SK-N-MC (cell line): ENCODE data around the gene TMEM214.

Source experiments
- DNase-seq: peaks from one replicate; pipeline ENCODE4 v3.0.0-alpha.2; 2011; ENCODE audit warnings: low read depth, low spot score
- H3K27ac ChIP-seq: fragments of 200-600 bp; sonication (generic); 2 replicates; pipeline ENCODE4 v1.5.1; 2016; ENCODE audit warnings: mixed run types
- H3K36me3 ChIP-seq: fragments of 200-600 bp; sonication (generic); 2 replicates; pipeline ENCODE4 v1.6.1; 2017; ENCODE audit warnings: antibody characterized with exemption, low read length, mixed read lengths; ENCODE audit not compliant: insufficient read depth
- H3K4me3 ChIP-seq: fragments of 200-600 bp; sonication (generic); 2 replicates; pipeline ENCODE4 v1.5.1; 2016
- H3K9ac ChIP-seq: fragments of 200-600 bp; sonication (generic); 2 replicates; pipeline ENCODE4 v1.8.0; 2017; ENCODE audit warnings: mixed run types, mixed read lengths; ENCODE audit not compliant: insufficient read length
- H3K9me3 ChIP-seq: fragments of 200-600 bp; sonication (generic); 2 replicates; pipeline ENCODE4 v1.6.1; 2017; ENCODE audit warnings: low read depth, mild to moderate bottlenecking, antibody characterized with exemption, low read length, moderate library complexity, mixed read lengths
- EZH2 ChIP-seq: fragments of 200-600 bp; sonication (generic); IDR thresholded peaks from one replicate; pipeline ENCODE4 v1.6.1; 2017; ENCODE audit warnings: antibody characterized with exemption
- FOXP2 ChIP-seq: optimal IDR thresholded peaks from 2 replicates; pipeline ENCODE3; 2011; ENCODE audit warnings: mild to moderate bottlenecking, moderate library complexity; ENCODE audit not compliant: insufficient read depth; ENCODE audit errors: extremely low read length, control extremely low read depth
- POLR2AphosphoS5 ChIP-seq: IDR thresholded peaks from 2 replicates; pipeline ENCODE4 v1.6.1; 2012; ENCODE audit warnings: mild to moderate bottlenecking, low read depth, low read length, borderline replicate concordance

The TMEM214 gene

DNA sequence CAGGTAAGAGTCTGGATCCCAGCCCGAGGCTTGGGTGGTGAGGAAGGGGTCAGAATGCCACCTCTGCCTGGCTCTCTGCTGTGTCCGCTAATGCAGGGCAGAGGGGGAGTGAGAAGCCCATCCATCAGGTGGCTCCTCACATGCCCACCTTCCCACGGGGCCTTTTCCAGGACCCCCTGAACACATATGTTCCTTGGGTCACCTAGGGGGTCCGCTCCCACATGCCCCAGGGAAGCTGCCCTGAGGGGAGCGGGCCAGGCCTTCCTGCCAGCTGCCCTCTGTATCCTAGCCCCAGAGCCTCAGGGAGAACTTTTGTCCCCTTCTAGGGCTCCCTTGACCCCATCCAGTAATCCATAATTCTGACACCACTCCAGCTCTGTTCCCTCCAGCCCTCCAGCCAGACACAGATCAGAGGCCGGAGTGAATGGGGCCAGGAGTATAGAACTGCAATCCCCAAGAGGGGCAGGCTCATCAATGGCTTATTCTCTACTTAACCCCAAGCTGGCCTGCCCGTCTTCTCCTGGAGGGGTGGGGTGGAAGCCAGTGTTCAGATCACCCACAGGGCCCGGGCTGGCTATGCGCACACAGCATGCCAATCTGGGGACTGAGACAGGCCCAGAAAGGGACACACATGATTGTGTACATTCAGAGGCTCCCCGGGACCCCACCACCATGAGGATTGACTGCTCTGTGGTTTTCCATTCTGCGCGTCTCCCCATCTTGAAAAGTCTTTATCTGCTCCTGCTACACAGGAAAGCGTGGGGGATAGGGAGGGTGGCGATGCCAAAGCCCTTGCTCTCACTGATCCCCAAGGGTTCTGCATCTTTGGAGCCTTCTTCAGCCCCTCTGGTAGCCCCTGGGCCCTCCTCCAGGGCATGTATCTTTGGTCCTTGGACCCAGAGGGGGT is 46.7 kb downstream of the TMEM214 start:
- TF ChIP-seq FOXP2 (no peak), EZH2 (no peak), POLR2AphosphoS5 (no peak)
- Histone ChIP-seq H3K4me3 (peak overlapping the region; percentile 86), H3K36me3 (peaks cover 17% of the 10 kb centered on the region; the same call in 1 of the 2 replicates), H3K27ac (peak overlapping the region; percentile 92), H3K9ac (peak overlapping the region; percentile 93), H3K9me3 (no peaks in the 10 kb centered on the region)
- no peak for DNase-seq

- Histone ChIP-seq H3K9ac (peak overlapping the region; percentile 93), H3K9me3 (no peaks in the 10 kb centered on the region), H3K27ac (peak overlapping the region; percentile 92), H3K4me3 (peak overlapping the region; percentile 86), H3K36me3 (peaks cover 17% of the 10 kb centered on the region; the same call in 1 of the 2 replicates)
- no peak for DNase-seq
- no peak for TF ChIP-seq POLR2AphosphoS5
- no peak for TF ChIP-seq FOXP2
- no peak for TF ChIP-seq EZH2
These were observed 47.3 kb downstream of the TMEM214 start for GRCh38 chr2:27080140-27080469.

- peaks cover 17% of the 10 kb centered on the region; the same call in 1 of the 2 replicates for H3K36me3 ChIP-seq
- H3K9ac ChIP-seq = peak overlapping the region; percentile 93
- peak overlapping the region; percentile 92 for H3K27ac ChIP-seq
- peak overlapping the region; percentile 86 for H3K4me3 ChIP-seq
- no peaks in the 10 kb centered on the region for H3K9me3 ChIP-seq
- TF ChIP-seq FOXP2 (no peak), POLR2AphosphoS5 (no peak), EZH2 (no peak)
- DNase-seq = no peak
These were observed 47.8 kb downstream of the TMEM214 start for GRCh38 chr2:27080603-27080936.

GRCh38 chr2:27081984-27082772 is 49.4 kb downstream of the TMEM214 start:
- H3K36me3 ChIP-seq = peaks cover 17% of the 10 kb centered on the region; the same call in 1 of the 2 replicates
- no peak overlapping the region for H3K9ac ChIP-seq
- no peak overlapping the region; the same call in 1 of the 2 replicates for H3K4me3 ChIP-seq
- no peak for DNase-seq
- peak overlapping the region; percentile 86; the same call in 1 of the 2 replicates for H3K27ac ChIP-seq
- no peaks in the 10 kb centered on the region for H3K9me3 ChIP-seq
- TF ChIP-seq POLR2AphosphoS5 (no peak), EZH2 (no peak), FOXP2 (no peak)

DNA sequence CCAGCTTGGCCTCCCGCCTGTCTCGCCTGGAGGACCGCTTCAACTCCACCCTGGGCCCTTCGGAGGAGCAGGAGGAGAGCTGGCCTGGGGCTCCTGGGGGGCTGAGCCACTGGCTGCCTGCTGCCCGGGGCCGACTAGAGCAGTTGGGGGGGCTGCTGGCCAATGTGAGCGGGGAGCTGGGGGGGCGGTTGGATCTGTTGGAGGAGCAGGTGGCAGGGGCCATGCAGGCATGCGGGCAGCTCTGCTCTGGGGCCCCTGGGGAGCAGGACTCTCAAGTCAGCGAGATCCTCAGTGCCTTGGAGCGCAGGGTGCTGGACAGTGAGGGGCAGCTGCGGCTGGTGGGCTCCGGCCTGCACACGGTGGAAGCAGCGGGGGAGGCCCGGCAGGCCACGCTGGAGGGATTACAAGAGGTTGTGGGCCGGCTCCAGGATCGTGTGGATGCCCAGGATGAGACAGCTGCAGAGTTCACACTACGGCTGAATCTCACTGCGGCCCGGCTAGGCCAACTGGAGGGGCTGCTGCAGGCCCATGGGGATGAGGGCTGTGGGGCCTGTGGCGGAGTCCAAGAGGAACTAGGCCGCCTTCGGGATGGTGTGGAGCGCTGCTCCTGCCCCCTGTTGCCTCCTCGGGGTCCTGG is 50.1 kb downstream of the TMEM214 start:
- no peak overlapping the region for H3K4me3 ChIP-seq
- peaks cover 17% of the 10 kb centered on the region; the same call in 1 of the 2 replicates for H3K36me3 ChIP-seq
- H3K9ac ChIP-seq = no peak overlapping the region
- H3K27ac ChIP-seq = no peak overlapping the region
- H3K9me3 ChIP-seq = no peaks in the 10 kb centered on the region
- DNase-seq = no peak
- no peak for TF ChIP-seq EZH2
- no peak for TF ChIP-seq FOXP2
- no peak for TF ChIP-seq POLR2AphosphoS5

DNA sequence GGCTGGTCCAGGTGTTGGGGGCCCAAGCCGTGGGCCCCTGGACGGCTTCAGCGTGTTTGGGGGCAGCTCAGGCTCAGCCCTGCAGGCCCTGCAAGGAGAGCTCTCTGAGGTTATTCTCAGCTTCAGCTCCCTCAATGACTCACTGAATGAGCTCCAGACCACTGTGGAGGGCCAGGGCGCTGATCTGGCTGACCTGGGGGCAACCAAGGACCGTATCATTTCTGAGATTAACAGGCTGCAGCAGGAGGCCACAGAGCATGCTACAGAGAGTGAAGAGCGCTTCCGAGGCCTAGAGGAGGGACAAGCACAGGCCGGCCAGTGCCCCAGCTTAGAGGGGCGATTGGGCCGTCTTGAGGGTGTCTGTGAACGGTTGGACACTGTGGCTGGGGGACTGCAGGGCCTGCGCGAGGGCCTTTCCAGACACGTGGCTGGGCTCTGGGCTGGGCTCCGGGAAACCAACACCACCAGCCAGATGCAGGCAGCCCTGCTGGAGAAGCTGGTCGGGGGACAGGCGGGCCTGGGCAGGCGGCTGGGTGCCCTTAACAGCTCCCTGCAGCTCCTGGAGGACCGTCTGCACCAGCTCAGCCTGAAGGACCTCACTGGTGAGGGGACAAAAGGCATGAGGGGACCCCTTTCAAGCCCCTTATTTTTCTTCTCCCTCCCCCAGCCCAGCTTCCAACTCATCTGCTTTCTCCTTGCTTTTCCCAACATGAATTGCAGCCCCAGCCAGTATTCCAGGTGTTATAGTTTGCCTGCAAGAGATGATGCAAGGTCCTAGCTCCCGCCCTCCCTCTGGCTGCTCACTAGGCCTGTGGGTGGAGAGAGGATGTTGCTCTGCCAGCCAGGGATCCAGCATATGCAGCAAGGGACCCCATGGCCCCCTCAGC is 50.9 kb downstream of the TMEM214 start:
- TF ChIP-seq POLR2AphosphoS5 = no peak
- TF ChIP-seq EZH2 = no peak
- TF ChIP-seq FOXP2 = no peak
- H3K27ac ChIP-seq = 0 out of 2 replicates have a peak overlapping the region, but pooled peaks have one; percentile 8
- H3K9ac ChIP-seq = no peak overlapping the region
- no peaks in the 10 kb centered on the region for H3K9me3 ChIP-seq
- peaks cover 17% of the 10 kb centered on the region; the same call in 1 of the 2 replicates for H3K36me3 ChIP-seq
- no peak overlapping the region for H3K4me3 ChIP-seq
- DNase-seq = no peak

- no peaks in the 10 kb centered on the region for H3K9me3 ChIP-seq
- peaks cover 17% of the 10 kb centered on the region; the same call in 1 of the 2 replicates for H3K36me3 ChIP-seq
- no peak for DNase-seq
- no peak for TF ChIP-seq POLR2AphosphoS5
- no peak for TF ChIP-seq EZH2
- no peak for TF ChIP-seq FOXP2
- no peak overlapping the region for H3K27ac ChIP-seq
- H3K4me3 ChIP-seq = no peak overlapping the region
- no peak overlapping the region for H3K9ac ChIP-seq
These were observed 51.7 kb downstream of the TMEM214 start for GRCh38 chr2:27084297-27085061.
